DOHH2 (cell line): ENCODE results near the gene SUN2.

Source experiments
- CTCF ChIP-seq: fragments of 200-600 bp; sonication (generic); IDR thresholded peaks from one replicate; pipeline ENCODE4 v1.5.1; 2014; ENCODE audit warnings: antibody characterized with exemption, mild to moderate bottlenecking, low read depth, low read length; ENCODE audit not compliant: poor library complexity, severe bottlenecking
- EZH2phosphoT487 ChIP-seq: fragments of 200-600 bp; sonication (generic); IDR thresholded peaks from 2 replicates; pipeline ENCODE4 v1.6.1; 2017; ENCODE audit warnings: borderline replicate concordance, mild to moderate bottlenecking, antibody characterized with exemption, low read length, moderate library complexity, mixed read lengths

DNA sequence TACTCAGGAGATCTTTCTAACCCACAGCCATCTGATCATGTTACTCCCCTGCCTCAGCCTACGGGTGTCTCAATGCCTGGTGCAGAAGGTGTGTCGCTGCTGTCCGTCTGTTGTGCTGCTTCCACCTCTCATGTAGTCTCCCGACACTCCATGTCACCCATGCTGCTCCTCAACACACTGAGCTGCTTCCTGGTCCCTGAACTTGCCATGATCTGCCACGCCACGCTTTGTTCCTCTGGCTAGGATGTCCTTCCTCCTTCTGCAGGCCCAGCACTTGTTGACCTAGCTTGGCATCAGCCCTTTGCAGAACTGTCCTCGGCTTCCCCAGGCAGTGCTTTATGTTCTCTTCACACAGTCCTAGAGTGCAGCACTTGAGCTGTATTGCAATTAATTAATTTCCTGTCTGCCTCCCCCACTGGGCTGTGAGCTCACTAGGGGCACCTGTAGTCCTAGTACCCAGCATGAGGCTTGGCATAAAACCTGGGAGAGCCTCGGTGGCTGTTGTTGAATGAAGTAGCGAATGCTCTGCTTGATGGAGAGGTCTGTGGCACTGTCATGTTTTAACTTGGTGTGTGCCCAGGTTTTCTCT is 40.5 kb downstream of the SUN2 start:
- TF ChIP-seq CTCF (no peak), EZH2phosphoT487 (no peak)
